Gastroesophageal sphincter (tissue), 4 donors: Measurements from ENCODE around the gene UPB1. TPM values are rescaled to one million over a fixed set of nuclear protein-coding genes. Genes with fewer than 3 reads are reported as not detected.
A peak's percentile ranks its signal among the peaks of the same experiment; 100 is the strongest.

Experiments used
- ATAC-seq: fragments of 150-250 bp; one replicate; pipeline ENCODE4 v1.9.1; 2016; ENCODE audit warnings: mild to moderate bottlenecking, moderate library complexity
- H3K27ac ChIP-seq, 4 donors: fragments of 200-600 bp; sonication (generic) in 3 of 4; 1 replicate in 3 of 4; 2 replicates in 1 of 4; pipeline ENCODE4 v1.5.1; 2016 to 2019
- H3K27me3 ChIP-seq: fragments of 200-600 bp; sonication (generic); one replicate; pipeline ENCODE4 v1.5.1; 2019
- H3K36me3 ChIP-seq, 2 donors: fragments of 200-600 bp; sonication (generic); one replicate each; pipeline ENCODE4 v1.5.1; 2019; ENCODE audit warnings: control low read depth in 1 of 2
- H3K4me1 ChIP-seq, 3 donors: fragments of 200-600 bp; sonication (generic); 1 replicate in 2 of 3; 2 replicates in 1 of 3; pipeline ENCODE4 v1.5.1; 2016 to 2019; ENCODE audit warnings: control low read depth in 2 of 3
- H3K4me3 ChIP-seq, 2 donors: fragments of 200-600 bp; sonication (generic); one replicate each; pipeline ENCODE4 v1.5.1; 2019; ENCODE audit warnings: mild to moderate bottlenecking in 1 of 2, moderate library complexity in 1 of 2
- H3K9me3 ChIP-seq, 3 donors: fragments of 200-600 bp; sonication (generic); one replicate each; pipeline ENCODE4 v1.5.1; 2017 to 2019; ENCODE audit warnings: control low read depth in 2 of 3
- EP300 ChIP-seq: sonication (generic); formaldehyde crosslinking; IDR thresholded peaks from one replicate; pipeline ENCODE4 v1.6.1; 2017; ENCODE audit warnings: antibody characterized with exemption, mild to moderate bottlenecking
- POLR2A ChIP-seq, 2 donors: fragments of 450-650 bp; IDR thresholded peaks; one replicate each; pipeline ENCODE4 v1.6.1; 2017; ENCODE audit warnings: antibody characterized with exemption in 2 of 2, mild to moderate bottlenecking in 2 of 2, moderate library complexity in 1 of 2
- POLR2AphosphoS5 ChIP-seq: sonication (generic); formaldehyde crosslinking; IDR thresholded peaks from one replicate; pipeline ENCODE4 v1.6.1; 2017; ENCODE audit warnings: antibody characterized with exemption
- WGBS, 2 donors: methylation state at CpG; one replicate each; pipeline ENCODE4 v1.1.5; 2018; ENCODE audit warnings: low coverage in 1 of 2; 5-methylcytosine and 5-hydroxymethylcytosine counted together
- total RNA-seq, 4 donors: library from RNA; depleted of rRNA; stranded (reverse); fragments of >200 nt; gene quantifications; one replicate each; pipeline ENCODE4 v1.1.0, GENCODE V29; 2016
- TF ChIP-seq, protein P1 (sequence below), 4 experiments: fragments of 200-600 bp in 2 of 4; fragments of 450-650 bp in 2 of 4; sonication (generic) in 1 of 4; IDR thresholded peaks; one replicate each; pipeline ENCODE4 v1.5.1; 2017 to 2019; ENCODE audit warnings: antibody characterized with exemption in 4 of 4, mild to moderate bottlenecking in 2 of 4, moderate library complexity in 2 of 4

UPB1 gene
- under 1 TPM in 3 of 4 donors, not detected in 1; 0.13 to 0.93 (median 0.50) TPM for total RNA-seq

GRCh38 chr22:24494528-24495364 lies at the start of gene UPB1:
TSS of gene UPB1 (plus strand) at chr22:24495332. CDS start at chr22:24495404, 72 bp downstream.
- H3K9me3 ChIP-seq: no peaks in the 10 kb centered on the region
- peak within 1 kb of the TSS in 1 of 2 donors; percentile 41 for H3K4me3 ChIP-seq
- peaks cover 26% of the 10 kb centered on the region for H3K27me3 ChIP-seq
- H3K36me3 ChIP-seq: no peaks in the 10 kb centered on the region
- WGBS, 2 donors: no CpG with 5 or more reads among the region's 76 CpGs
- no peak within 1 kb of the TSS for H3K27ac ChIP-seq
- ATAC-seq: no peak
- TF ChIP-seq, protein P1, sequence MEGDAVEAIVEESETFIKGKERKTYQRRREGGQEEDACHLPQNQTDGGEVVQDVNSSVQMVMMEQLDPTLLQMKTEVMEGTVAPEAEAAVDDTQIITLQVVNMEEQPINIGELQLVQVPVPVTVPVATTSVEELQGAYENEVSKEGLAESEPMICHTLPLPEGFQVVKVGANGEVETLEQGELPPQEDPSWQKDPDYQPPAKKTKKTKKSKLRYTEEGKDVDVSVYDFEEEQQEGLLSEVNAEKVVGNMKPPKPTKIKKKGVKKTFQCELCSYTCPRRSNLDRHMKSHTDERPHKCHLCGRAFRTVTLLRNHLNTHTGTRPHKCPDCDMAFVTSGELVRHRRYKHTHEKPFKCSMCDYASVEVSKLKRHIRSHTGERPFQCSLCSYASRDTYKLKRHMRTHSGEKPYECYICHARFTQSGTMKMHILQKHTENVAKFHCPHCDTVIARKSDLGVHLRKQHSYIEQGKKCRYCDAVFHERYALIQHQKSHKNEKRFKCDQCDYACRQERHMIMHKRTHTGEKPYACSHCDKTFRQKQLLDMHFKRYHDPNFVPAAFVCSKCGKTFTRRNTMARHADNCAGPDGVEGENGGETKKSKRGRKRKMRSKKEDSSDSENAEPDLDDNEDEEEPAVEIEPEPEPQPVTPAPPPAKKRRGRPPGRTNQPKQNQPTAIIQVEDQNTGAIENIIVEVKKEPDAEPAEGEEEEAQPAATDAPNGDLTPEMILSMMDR (IDR thresholded peaks at IDR 0.05): no peak
- TF ChIP-seq EP300 (no peak), POLR2A (IDR thresholded peaks at IDR 0.05) (no peak), POLR2AphosphoS5 (no peak)
- H3K4me1 ChIP-seq: peaks cover 0 to 11% (median 7%) of the 10 kb centered on the region in 3 donors

- TF ChIP-seq EP300 (no peak), POLR2A (IDR thresholded peaks at IDR 0.05) (no peak), POLR2AphosphoS5 (no peak)
- TF ChIP-seq, protein P1 (IDR thresholded peaks at IDR 0.05): no peak
- Histone ChIP-seq H3K4me3 (no peak overlapping the region), H3K27ac (no peak overlapping the region), H3K9me3 (no peaks in the 10 kb centered on the region), H3K36me3 (peaks cover 0 to 18% of the 10 kb centered on the region in 2 donors), H3K4me1 (no peaks in the 10 kb centered on the region), H3K27me3 (no peaks in the 10 kb centered on the region)
- no peak for ATAC-seq
- WGBS, 2 donors: 80 to 100% methylated on average over 1 to 2 of the region's 11 CpGs
Observed at GRCh38 chr22:24445481-24446259, 49.5 kb upstream of the UPB1 start.

- no peak overlapping the region for H3K4me3 ChIP-seq
- no peak overlapping the region for H3K27ac ChIP-seq
- H3K36me3 ChIP-seq: peaks cover 0 to 12% of the 10 kb centered on the region in 2 donors
- TF ChIP-seq, protein P1 (IDR thresholded peaks at IDR 0.05): no peak
- TF ChIP-seq POLR2AphosphoS5: no peak
- TF ChIP-seq EP300: no peak
- no peak for TF ChIP-seq POLR2A (IDR thresholded peaks at IDR 0.05)
- ATAC-seq: no peak
- no peaks in the 10 kb centered on the region for H3K4me1 ChIP-seq
- H3K27me3 ChIP-seq: no peaks in the 10 kb centered on the region
- WGBS, 2 donors: 95 to 96% methylated on average over 3 of the region's 3 CpGs
- no peaks in the 10 kb centered on the region for H3K9me3 ChIP-seq
Observed at GRCh38 chr22:24446260-24446611, 48.9 kb upstream of the UPB1 start.

DNA sequence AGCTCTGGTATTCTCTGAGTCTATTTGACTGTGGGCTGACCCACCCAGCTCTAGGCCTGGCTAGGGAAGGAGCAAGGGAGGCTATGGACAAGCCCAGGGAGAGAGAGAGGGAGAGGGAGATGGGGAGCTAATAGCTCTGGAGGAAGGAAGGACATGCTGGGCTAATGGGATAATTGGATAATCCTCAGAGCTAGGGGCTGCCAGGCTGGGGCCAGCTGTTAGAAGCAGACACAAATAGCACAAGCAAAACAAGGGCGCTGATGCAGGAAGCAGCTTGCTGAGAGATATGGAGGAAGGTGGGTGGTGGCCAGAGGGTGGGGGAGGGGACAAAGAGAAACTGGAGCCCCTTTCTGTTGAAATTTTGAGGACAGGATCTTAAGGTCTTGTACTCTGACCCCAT lies 44.5 kb upstream of the UPB1 start:
- Histone ChIP-seq H3K27ac (no peak overlapping the region), H3K9me3 (peaks cover 0 to 8% (median 0%) of the 10 kb centered on the region in 3 donors), H3K27me3 (no peaks in the 10 kb centered on the region), H3K4me3 (no peak overlapping the region), H3K36me3 (no peaks in the 10 kb centered on the region), H3K4me1 (peaks cover 0 to 6% (median 6%) of the 10 kb centered on the region in 3 donors)
- WGBS, 2 donors: 67 to 69% methylated on average over 1 of the region's 1 CpG
- ATAC-seq: no peak
- TF ChIP-seq, protein P1 (IDR thresholded peaks at IDR 0.05): no peak
- TF ChIP-seq POLR2AphosphoS5: no peak
- TF ChIP-seq EP300: no peak
- TF ChIP-seq POLR2A (IDR thresholded peaks at IDR 0.05): no peak
